Mesothelial cell of epicardium (in vitro differentiated cells): ENCODE measurements around the gene SLC6A17. TPM values are rescaled to one million over a fixed set of nuclear protein-coding genes. Genes with fewer than 3 reads are reported as not detected.

Experiments used
- DNase-seq, 2 experiments: peaks; one replicate each; pipeline ENCODE4 v3.0.0; 2021; ENCODE audit warnings: low spot score in 2 of 2; ENCODE audit not compliant: unreplicated experiment in 2 of 2
- H3K27ac Mint-ChIP-seq: 2 replicates; pipeline ENCODE4 v1.8.0; 2021; ENCODE audit warnings: mixed read lengths
- H3K27me3 Mint-ChIP-seq: 2 replicates; pipeline ENCODE4 v1.8.0; 2021; ENCODE audit warnings: low read depth, mixed read lengths
- H3K36me3 Mint-ChIP-seq: 2 replicates; pipeline ENCODE4 v1.8.0; 2021; ENCODE audit warnings: mixed read lengths
- H3K4me1 Mint-ChIP-seq: 2 replicates; pipeline ENCODE4 v1.8.0; 2021; ENCODE audit warnings: mixed read lengths
- H3K4me3 Mint-ChIP-seq: 2 replicates; pipeline ENCODE4 v1.8.0; 2021; ENCODE audit warnings: mild to moderate bottlenecking, moderate library complexity, mixed read lengths
- H3K9me3 Mint-ChIP-seq: 2 replicates; pipeline ENCODE4 v1.8.0; 2021; ENCODE audit warnings: mixed read lengths
- CTCF ChIP-seq: fragments of 200-600 bp; sonication (generic); IDR thresholded peaks from one replicate; pipeline ENCODE4 v1.5.0; 2021; ENCODE audit warnings: antibody characterized with exemption; ENCODE audit not compliant: unreplicated experiment
- total RNA-seq: library from RNA; stranded (reverse); gene quantifications from 3 replicates; pipeline ENCODE4 v1.2.1, GENCODE V29; 2021

Gene SLC6A17
- total RNA-seq, 1 donor from 2014 or later = 1.6 TPM

GRCh38 chr1:110118636-110119396, 31.5 kb upstream of the SLC6A17 start:
- Mint-ChIP-seq H3K36me3 (peaks cover 12% of the 10 kb centered on the region), H3K9me3 (peaks cover 17% of the 10 kb centered on the region), H3K4me1 (peaks cover 8% of the 10 kb centered on the region), H3K27ac (no peak overlapping the region), H3K27me3 (no peaks in the 10 kb centered on the region), H3K4me3 (no peak overlapping the region)
- no peak for DNase-seq
- TF ChIP-seq CTCF = no peak

GRCh38 chr1:110119843-110120242, 30.5 kb upstream of the SLC6A17 start:
- Mint-ChIP-seq H3K36me3 (peaks cover 12% of the 10 kb centered on the region), H3K27me3 (no peaks in the 10 kb centered on the region), H3K4me3 (no peak overlapping the region), H3K9me3 (peaks cover 25% of the 10 kb centered on the region), H3K27ac (no peak overlapping the region), H3K4me1 (peaks cover 7% of the 10 kb centered on the region)
- no peak for DNase-seq
- no peak for TF ChIP-seq CTCF

GRCh38 chr1:110120960-110121561, 29.2 kb upstream of the SLC6A17 start:
- H3K27me3 Mint-ChIP-seq = no peaks in the 10 kb centered on the region
- TF ChIP-seq CTCF = no peak
- H3K9me3 Mint-ChIP-seq = peaks cover 31% of the 10 kb centered on the region
- peaks cover 7% of the 10 kb centered on the region for H3K4me1 Mint-ChIP-seq
- no peak overlapping the region for H3K27ac Mint-ChIP-seq
- peaks cover 12% of the 10 kb centered on the region for H3K36me3 Mint-ChIP-seq
- DNase-seq = no peak
- H3K4me3 Mint-ChIP-seq = no peak overlapping the region

- peaks cover 3% of the 10 kb centered on the region for H3K27me3 Mint-ChIP-seq
- no peak for TF ChIP-seq CTCF
- peaks cover 31% of the 10 kb centered on the region for H3K9me3 Mint-ChIP-seq
- H3K4me3 Mint-ChIP-seq = no peak overlapping the region
- H3K4me1 Mint-ChIP-seq = no peaks in the 10 kb centered on the region
- DNase-seq = no peak
- H3K27ac Mint-ChIP-seq = no peak overlapping the region
- H3K36me3 Mint-ChIP-seq = peaks cover 12% of the 10 kb centered on the region
Measured at GRCh38 chr1:110123224-110123623, 27.1 kb upstream of the SLC6A17 start.

GRCh38 chr1:110125810-110126209, 24.5 kb upstream of the SLC6A17 start:
- H3K9me3 Mint-ChIP-seq = peaks cover 27% of the 10 kb centered on the region

More at GRCh38 chr1:110125810-110126209, 24.5 kb upstream of the SLC6A17 start:
- Mint-ChIP-seq H3K36me3 (peaks cover 8% of the 10 kb centered on the region), H3K4me1 (peaks cover 7% of the 10 kb centered on the region), H3K27ac (no peak overlapping the region), H3K4me3 (no peak overlapping the region), H3K27me3 (peaks cover 25% of the 10 kb centered on the region)
- TF ChIP-seq CTCF = no peak
- DNase-seq = no peak
